ENCODE measurements around the gene MSN.

The MSN gene

GRCh38 chrX:65702956-65703355 is 35.5 kb downstream of the MSN start:
- H3K9me3 ChIP-seq (ENCODE audit: insufficient read depth, low read length), result no peaks in the 10 kb centered on the region
- no peak for DNase-seq (ENCODE audit: low read depth, low spot score)
- no peak overlapping the region for H3K9ac ChIP-seq (ENCODE audit: insufficient read length, low read depth)
- no peak overlapping the region for H3K4me3 ChIP-seq (ENCODE audit: insufficient read length, low read depth)
- TF ChIP-seq ZNF274 (IDR thresholded peaks at IDR 0.05; ENCODE audit: low read depth, low read length) (no peak), YY1 (IDR thresholded peaks at IDR 0.05; ENCODE audit: insufficient read depth, insufficient read length) (no peak), SUZ12 (IDR thresholded peaks at IDR 0.05; ENCODE audit: extremely low read depth, insufficient read depth, insufficient read length) (no peak)
- H3K27me3 ChIP-seq (ENCODE audit: insufficient read depth, insufficient read length), result no peaks in the 10 kb centered on the region
- H3K4me1 ChIP-seq (ENCODE audit: insufficient read depth, insufficient read length), result peaks cover 6% of the 10 kb centered on the region
- peaks cover 45% of the 10 kb centered on the region for H3K36me3 ChIP-seq (ENCODE audit: insufficient read depth, insufficient read length, low read length)

GRCh38 chrX:65705439-65705838 is 38.0 kb downstream of the MSN start:
- DNase-seq (ENCODE audit: low read depth, low spot score), result no peak
- TF ChIP-seq SUZ12 (IDR thresholded peaks at IDR 0.05; ENCODE audit: extremely low read depth, insufficient read depth, insufficient read length) (no peak), ZNF274 (IDR thresholded peaks at IDR 0.05; ENCODE audit: low read depth, low read length) (no peak), YY1 (IDR thresholded peaks at IDR 0.05; ENCODE audit: insufficient read depth, insufficient read length) (no peak)
- H3K4me1 ChIP-seq (ENCODE audit: insufficient read depth, insufficient read length), result peaks cover 2% of the 10 kb centered on the region
- H3K4me3 ChIP-seq (ENCODE audit: insufficient read length, low read depth), result no peak overlapping the region
- no peak overlapping the region for H3K9ac ChIP-seq (ENCODE audit: insufficient read length, low read depth)
- H3K27me3 ChIP-seq (ENCODE audit: insufficient read depth, insufficient read length), result no peaks in the 10 kb centered on the region
- H3K9me3 ChIP-seq (ENCODE audit: insufficient read depth, low read length), result no peaks in the 10 kb centered on the region
- H3K36me3 ChIP-seq (ENCODE audit: insufficient read depth, insufficient read length, low read length), result peaks cover 36% of the 10 kb centered on the region

DNA sequence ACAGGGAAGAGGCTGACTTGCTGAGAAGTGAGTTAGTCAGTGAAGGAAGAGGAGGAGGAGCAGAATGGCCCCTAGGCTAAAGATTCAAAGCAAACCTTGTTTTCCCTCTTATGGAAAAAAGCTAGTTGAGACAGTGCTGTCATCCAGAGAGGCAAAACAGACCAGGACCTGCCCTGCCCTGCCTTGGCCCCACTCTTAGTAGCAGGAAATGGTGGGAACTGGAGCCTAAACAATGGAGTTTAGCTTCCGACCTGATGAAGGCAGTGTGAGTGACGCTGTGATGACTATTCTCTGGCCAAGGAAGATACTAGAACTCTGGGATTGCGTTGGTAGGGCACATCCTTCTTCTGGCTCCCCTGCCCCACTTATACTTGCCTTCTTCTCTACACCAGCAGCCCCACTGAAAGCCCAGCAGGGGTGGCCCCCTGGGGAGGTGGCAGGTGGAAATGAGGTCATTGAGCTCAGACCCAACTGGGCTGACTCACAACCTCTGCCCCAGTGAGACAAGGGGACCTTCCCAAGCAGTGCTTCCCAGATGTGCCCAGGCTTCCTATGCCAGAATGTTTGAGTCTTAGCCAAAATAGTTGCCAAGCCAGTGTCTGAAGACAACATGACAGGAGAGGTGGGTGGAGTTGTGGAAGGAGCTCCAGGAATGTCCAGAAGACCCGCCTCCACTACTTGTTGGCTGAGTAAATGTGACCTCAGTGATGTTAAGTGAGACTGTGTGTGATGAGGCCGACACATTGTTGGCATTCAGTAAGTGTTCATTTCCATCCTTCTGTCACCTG is 38.8 kb downstream of the MSN start:
- Histone ChIP-seq H3K9ac (ENCODE audit: insufficient read length, low read depth) (no peak overlapping the region), H3K9me3 (ENCODE audit: insufficient read depth, low read length) (no peaks in the 10 kb centered on the region), H3K36me3 (ENCODE audit: insufficient read depth, insufficient read length, low read length) (peaks cover 29% of the 10 kb centered on the region), H3K27me3 (ENCODE audit: insufficient read depth, insufficient read length) (no peaks in the 10 kb centered on the region), H3K4me3 (ENCODE audit: insufficient read length, low read depth) (no peak overlapping the region), H3K4me1 (ENCODE audit: insufficient read depth, insufficient read length) (peaks cover 2% of the 10 kb centered on the region)
- TF ChIP-seq SUZ12 (IDR thresholded peaks at IDR 0.05; ENCODE audit: extremely low read depth, insufficient read depth, insufficient read length), result no peak
- no peak for TF ChIP-seq YY1 (IDR thresholded peaks at IDR 0.05; ENCODE audit: insufficient read depth, insufficient read length)
- no peak for TF ChIP-seq ZNF274 (IDR thresholded peaks at IDR 0.05; ENCODE audit: low read depth, low read length)
- no peak for DNase-seq (ENCODE audit: low read depth, low spot score)

- TF ChIP-seq YY1 (IDR thresholded peaks at IDR 0.05; ENCODE audit: insufficient read depth, insufficient read length) (no peak), ZNF274 (IDR thresholded peaks at IDR 0.05; ENCODE audit: low read depth, low read length) (no peak), SUZ12 (IDR thresholded peaks at IDR 0.05; ENCODE audit: extremely low read depth, insufficient read depth, insufficient read length) (no peak)
- no peaks in the 10 kb centered on the region for H3K9me3 ChIP-seq (ENCODE audit: insufficient read depth, low read length)
- no peak for DNase-seq (ENCODE audit: low read depth, low spot score)
- H3K4me1 ChIP-seq (ENCODE audit: insufficient read depth, insufficient read length), result peaks cover 4% of the 10 kb centered on the region
- no peak overlapping the region for H3K4me3 ChIP-seq (ENCODE audit: insufficient read length, low read depth)
- H3K36me3 ChIP-seq (ENCODE audit: insufficient read depth, insufficient read length, low read length), result peaks cover 25% of the 10 kb centered on the region
- H3K27me3 ChIP-seq (ENCODE audit: insufficient read depth, insufficient read length), result no peaks in the 10 kb centered on the region
- no peak overlapping the region for H3K9ac ChIP-seq (ENCODE audit: insufficient read length, low read depth)
These were observed 39.7 kb downstream of the MSN start for GRCh38 chrX:65707151-65707550.

GRCh38 chrX:65712005-65712806 is 44.8 kb downstream of the MSN start:
- Histone ChIP-seq H3K9me3 (ENCODE audit: insufficient read depth, low read length) (no peaks in the 10 kb centered on the region), H3K4me3 (ENCODE audit: insufficient read length, low read depth) (no peak overlapping the region), H3K36me3 (ENCODE audit: insufficient read depth, insufficient read length, low read length) (peaks cover 23% of the 10 kb centered on the region), H3K9ac (ENCODE audit: insufficient read length, low read depth) (no peak overlapping the region), H3K4me1 (ENCODE audit: insufficient read depth, insufficient read length) (peaks cover 2% of the 10 kb centered on the region), H3K27me3 (ENCODE audit: insufficient read depth, insufficient read length) (no peaks in the 10 kb centered on the region)
- TF ChIP-seq YY1 (IDR thresholded peaks at IDR 0.05; ENCODE audit: insufficient read depth, insufficient read length) (no peak), SUZ12 (IDR thresholded peaks at IDR 0.05; ENCODE audit: extremely low read depth, insufficient read depth, insufficient read length) (no peak), ZNF274 (IDR thresholded peaks at IDR 0.05; ENCODE audit: low read depth, low read length) (no peak)
- no peak for DNase-seq (ENCODE audit: low read depth, low spot score)

- Histone ChIP-seq H3K4me1 (ENCODE audit: insufficient read depth, insufficient read length) (peaks cover 2% of the 10 kb centered on the region), H3K4me3 (ENCODE audit: insufficient read length, low read depth) (no peak overlapping the region), H3K9me3 (ENCODE audit: insufficient read depth, low read length) (no peaks in the 10 kb centered on the region), H3K9ac (ENCODE audit: insufficient read length, low read depth) (no peak overlapping the region), H3K36me3 (ENCODE audit: insufficient read depth, insufficient read length, low read length) (peaks cover 57% of the 10 kb centered on the region), H3K27me3 (ENCODE audit: insufficient read depth, insufficient read length) (no peaks in the 10 kb centered on the region)
- DNase-seq (ENCODE audit: low read depth, low spot score), result no peak
- no peak for TF ChIP-seq ZNF274 (IDR thresholded peaks at IDR 0.05; ENCODE audit: low read depth, low read length)
- no peak for TF ChIP-seq SUZ12 (IDR thresholded peaks at IDR 0.05; ENCODE audit: extremely low read depth, insufficient read depth, insufficient read length)
- no peak for TF ChIP-seq YY1 (IDR thresholded peaks at IDR 0.05; ENCODE audit: insufficient read depth, insufficient read length)
These were observed 51.1 kb downstream of the MSN start for GRCh38 chrX:65718538-65718937.

GRCh38 chrX:65720381-65720964 is 53.0 kb downstream of the MSN start:
- DNase-seq (ENCODE audit: low read depth, low spot score), result no peak
- Histone ChIP-seq H3K4me1 (ENCODE audit: insufficient read depth, insufficient read length) (peaks cover 2% of the 10 kb centered on the region), H3K36me3 (ENCODE audit: insufficient read depth, insufficient read length, low read length) (peaks cover 66% of the 10 kb centered on the region), H3K4me3 (ENCODE audit: insufficient read length, low read depth) (no peak overlapping the region), H3K9me3 (ENCODE audit: insufficient read depth, low read length) (no peaks in the 10 kb centered on the region), H3K27me3 (ENCODE audit: insufficient read depth, insufficient read length) (no peaks in the 10 kb centered on the region), H3K9ac (ENCODE audit: insufficient read length, low read depth) (no peak overlapping the region)
- no peak for TF ChIP-seq ZNF274 (IDR thresholded peaks at IDR 0.05; ENCODE audit: low read depth, low read length)
- TF ChIP-seq YY1 (IDR thresholded peaks at IDR 0.05; ENCODE audit: insufficient read depth, insufficient read length), result no peak
- no peak for TF ChIP-seq SUZ12 (IDR thresholded peaks at IDR 0.05; ENCODE audit: extremely low read depth, insufficient read depth, insufficient read length)
